Measurements from ENCODE around the gene CARS2.
A peak's percentile ranks its signal among the peaks of the same experiment; 100 is the strongest.
"Not testable (repeated sequence)": the region's sequence is repeated elsewhere in the genome, so short reads cannot be mapped to it uniquely, and the experiment has no call there.

The CARS2 gene

GRCh38 chr13:110706570-110707372, 855 bp upstream of the CARS2 start:
- no peak for DNase-seq

- no peak for DNase-seq
These were observed 525 bp downstream of the CARS2 start for GRCh38 chr13:110705356-110705825.

- DNase-seq = no peak
These were observed 3.1 kb downstream of the CARS2 start for GRCh38 chr13:110702591-110703526.

- no peak for DNase-seq
These were observed 3.8 kb downstream of the CARS2 start for GRCh38 chr13:110702089-110702488.

DNA sequence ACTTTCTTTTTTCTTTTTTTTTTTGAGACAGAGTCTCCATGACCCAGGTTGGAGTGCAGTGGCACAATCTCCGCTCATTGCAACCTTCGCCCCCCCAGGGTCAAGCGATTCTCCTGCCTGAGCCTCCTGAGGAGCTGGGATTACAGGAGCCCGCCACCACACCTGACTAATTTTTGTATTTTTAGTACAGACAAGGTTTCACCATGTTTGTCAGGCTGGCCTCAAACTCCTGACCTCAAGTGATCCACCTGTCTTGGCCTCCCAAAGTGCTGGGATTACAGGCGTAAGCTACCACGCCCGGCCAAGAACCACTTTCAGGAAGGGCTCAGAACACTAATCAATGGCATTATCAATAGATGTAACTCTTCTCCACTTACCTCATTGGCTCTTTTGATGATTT, 4.9 kb downstream of the CARS2 start:
- not testable (repeated sequence) for DNase-seq

DNA sequence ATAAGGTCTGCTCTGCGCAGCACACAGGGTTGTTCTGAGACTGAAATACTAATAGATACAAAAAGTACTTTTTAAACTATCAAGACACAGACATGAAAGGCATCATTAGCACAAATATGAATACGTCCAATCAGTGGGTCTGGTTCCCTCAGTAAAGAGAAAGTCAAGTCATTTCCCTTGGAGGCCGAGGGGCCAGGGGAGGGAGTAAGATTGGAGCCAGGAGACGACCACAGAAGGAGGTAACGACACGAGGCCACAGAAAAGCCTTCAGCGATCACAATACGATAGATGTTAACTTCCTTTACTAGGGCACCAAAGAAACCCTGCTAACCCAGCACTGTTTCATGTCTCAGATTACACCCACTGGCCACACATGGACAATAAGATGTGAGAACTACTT, 5.3 kb downstream of the CARS2 start:
- DNase-seq = no peak

DNA sequence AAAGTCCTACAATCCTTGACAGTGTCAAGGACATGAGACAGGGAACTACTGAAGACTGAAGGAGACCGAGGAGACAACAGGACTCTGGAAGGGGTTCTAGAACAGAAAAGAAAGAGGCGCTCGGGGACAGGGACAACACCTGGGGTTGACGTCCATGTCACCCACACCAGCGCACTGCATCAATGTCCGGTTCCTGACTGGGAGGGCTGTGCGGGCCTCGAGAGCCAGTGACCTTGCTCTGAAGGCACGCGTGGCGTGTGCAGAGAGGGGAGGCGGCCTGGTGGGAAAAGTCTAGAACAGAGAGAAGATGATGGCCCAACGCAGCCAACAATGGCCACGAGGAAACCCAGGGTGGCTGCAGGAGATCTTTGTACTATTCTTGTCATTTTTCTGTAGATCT, 5.7 kb downstream of the CARS2 start:
- DNase-seq = no peak

GRCh38 chr13:110699148-110700145, 6.5 kb downstream of the CARS2 start:
- DNase-seq = no peak

DNA sequence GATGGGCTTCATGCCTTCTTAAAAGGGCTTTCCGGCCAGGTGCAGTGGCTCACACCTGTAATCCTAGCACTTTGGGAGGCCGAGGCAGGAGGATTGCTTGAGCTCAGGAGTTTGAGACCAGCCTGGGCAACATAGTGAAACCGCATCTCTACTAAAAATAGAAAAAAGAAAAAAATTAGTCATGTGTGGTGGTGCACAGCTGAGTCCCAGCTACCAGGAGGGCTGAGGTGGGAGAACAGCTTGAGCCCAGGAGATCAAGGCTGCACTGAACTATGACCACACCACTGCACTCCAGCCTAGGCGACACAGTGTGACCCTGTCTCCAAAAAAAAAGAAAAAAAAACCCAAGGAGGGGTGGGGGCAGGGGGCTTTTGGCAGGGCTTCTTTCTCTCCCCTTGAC, 7.2 kb downstream of the CARS2 start:
- no peak for DNase-seq

GRCh38 chr13:110697842-110698241, 8.1 kb downstream of the CARS2 start:
- no peak for DNase-seq

GRCh38 chr13:110696776-110697175, 9.1 kb downstream of the CARS2 start:
- no peak for DNase-seq

GRCh38 chr13:110695774-110696173, 10.1 kb downstream of the CARS2 start:
- not testable (repeated sequence) for DNase-seq

GRCh38 chr13:110690516-110690915, 15.4 kb downstream of the CARS2 start:
- no peak for DNase-seq

- DNase-seq = no peak
These were observed 16.2 kb downstream of the CARS2 start for GRCh38 chr13:110689711-110690110.

DNA sequence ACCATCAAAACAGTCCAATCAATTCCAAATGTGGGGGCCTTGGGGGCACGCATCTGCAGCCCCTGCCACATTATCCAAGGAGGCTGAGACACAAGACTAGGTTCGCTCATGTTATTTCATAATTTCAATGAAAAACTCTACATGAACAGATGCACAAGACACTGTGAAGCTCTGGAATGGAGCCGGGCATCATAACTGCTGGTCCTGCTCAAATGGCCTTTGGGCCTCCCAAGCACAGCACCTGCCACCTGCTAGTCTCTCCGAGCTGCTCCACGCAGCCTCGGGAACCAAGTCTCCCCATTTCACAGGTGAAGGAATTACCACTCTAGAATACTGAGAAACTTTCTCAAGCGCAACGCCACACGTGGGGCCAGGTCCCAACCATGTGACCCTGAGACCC, 16.9 kb downstream of the CARS2 start:
- DNase-seq = no peak

DNA sequence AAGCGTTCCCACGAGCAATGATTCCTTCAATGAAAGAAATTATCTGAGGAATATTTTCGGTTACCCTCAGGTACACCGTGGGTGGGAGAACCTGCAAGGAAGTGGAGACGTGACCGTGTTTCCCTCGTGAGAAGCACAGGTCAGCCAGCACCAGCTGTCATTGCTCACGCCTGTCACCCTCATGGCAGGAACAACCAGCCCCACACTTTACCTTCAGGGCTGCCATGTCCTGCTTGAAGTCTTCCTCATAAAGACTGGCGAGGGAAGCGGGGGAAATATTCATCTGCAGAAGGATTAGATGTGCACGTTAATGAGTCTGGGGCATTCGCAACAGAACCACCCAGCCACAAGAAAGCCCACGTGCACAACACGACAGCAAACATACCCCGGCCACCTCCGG, 18.2 kb downstream of the CARS2 start:
- no peak for DNase-seq

GRCh38 chr13:110685305-110686020, 20.5 kb downstream of the CARS2 start:
- DNase-seq = no peak

DNA sequence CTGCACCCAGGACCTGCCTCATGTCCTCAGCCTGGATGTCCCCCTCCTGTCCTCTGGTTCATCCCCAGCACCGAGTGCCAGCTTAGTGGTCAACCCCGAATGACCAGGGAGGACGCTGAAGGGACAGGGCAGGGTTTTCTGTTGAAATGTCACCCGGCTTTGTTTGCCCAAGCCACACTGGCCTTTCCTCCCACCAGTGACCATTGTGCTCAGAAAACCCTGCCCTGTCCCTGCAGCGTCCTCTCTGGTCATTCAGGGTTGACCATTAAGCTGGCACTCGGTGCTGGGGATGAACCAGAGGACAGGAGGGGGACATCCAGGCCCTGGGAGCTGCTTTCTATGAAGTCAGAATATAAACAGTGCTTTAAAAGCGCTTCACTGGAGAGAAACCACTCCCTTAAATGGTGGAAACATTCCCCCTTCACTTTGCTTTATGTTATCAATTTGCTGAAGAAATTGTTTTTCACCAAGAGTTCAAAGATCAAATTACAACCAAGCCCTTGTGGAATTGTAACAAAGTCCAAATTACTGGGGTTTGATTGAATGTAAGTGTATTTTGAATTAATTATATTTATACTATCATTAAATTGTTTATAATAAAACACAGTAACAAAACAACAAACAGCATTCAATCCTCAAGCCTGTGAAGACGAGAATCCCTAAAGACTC, 21.4 kb downstream of the CARS2 start:
- DNase-seq = no peak

GRCh38 chr13:110683921-110684320, 22.0 kb downstream of the CARS2 start:
- no peak for DNase-seq

GRCh38 chr13:110683203-110683883, 22.6 kb downstream of the CARS2 start:
- DNase-seq = peak; percentile 43

DNA sequence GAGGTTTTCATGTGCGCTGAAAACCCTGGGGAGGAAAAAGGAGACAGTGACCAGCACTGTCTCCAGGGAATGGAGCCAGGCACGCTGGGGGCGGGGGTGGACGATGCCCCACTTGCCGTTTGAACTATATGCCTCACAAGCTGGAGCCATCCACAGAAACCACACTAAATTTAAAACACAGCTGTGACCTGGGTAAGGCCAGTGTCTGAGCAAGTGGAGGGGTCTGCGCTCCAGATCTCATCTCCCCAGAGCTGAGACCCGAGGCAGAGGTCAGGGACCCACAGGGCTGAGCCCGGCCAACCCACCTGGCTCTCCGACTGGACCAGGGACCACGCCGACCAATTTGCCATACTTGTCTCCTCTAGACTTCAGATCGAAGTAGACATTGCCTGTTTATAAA, 23.2 kb downstream of the CARS2 start:
- no peak for DNase-seq

Data from CD4-positive, alpha-beta T cell treated with Interleukin-10 for 1 hour (primary cell).